Retina (tissue), 1 donor: Measurements from ENCODE around the gene QRFP.
"Not testable (repeated sequence)": the region's sequence is repeated elsewhere in the genome, so short reads cannot be mapped to it uniquely, and the experiment has no call there.

Experiments used
- DNase-seq: peaks from one replicate; pipeline ENCODE4 v3.0.0-alpha.2; 2016

Gene QRFP

DNA sequence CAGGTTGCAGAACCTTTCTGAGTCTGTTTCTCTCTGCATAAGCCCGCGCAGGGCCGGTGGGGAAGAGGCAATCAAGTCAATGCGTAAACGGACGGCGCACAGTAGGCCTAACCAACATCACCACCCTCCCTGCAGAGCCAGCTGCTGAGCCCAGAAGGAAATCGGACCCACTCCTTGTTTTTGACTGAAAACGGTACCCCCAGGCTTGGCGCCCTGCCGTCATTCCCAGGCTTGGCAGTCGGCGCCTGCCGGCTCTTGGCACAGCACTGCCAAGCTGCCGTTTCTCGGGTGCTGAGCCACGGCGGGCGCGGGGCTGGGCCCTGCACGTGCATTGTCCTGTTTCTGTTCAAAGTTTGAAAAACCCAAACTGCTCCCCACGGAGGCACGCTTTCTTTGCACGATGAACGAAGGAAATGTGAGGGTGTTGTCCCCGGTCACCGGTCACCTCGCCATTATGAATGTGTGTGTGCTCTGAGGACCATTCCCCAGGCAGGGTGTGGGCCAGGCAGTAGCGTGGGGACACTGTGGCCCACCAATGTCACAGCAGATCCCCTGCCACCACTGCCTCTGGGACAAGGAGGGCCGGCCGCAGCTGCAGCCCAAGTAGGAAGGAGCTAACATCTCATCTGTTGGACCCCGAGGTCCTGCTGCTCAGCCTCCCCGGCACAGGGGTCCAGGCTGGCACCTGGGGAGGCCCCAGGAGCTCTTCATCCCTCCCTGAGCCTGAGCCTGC lies 22.4 kb upstream of the QRFP start:
- no peak for DNase-seq

DNA sequence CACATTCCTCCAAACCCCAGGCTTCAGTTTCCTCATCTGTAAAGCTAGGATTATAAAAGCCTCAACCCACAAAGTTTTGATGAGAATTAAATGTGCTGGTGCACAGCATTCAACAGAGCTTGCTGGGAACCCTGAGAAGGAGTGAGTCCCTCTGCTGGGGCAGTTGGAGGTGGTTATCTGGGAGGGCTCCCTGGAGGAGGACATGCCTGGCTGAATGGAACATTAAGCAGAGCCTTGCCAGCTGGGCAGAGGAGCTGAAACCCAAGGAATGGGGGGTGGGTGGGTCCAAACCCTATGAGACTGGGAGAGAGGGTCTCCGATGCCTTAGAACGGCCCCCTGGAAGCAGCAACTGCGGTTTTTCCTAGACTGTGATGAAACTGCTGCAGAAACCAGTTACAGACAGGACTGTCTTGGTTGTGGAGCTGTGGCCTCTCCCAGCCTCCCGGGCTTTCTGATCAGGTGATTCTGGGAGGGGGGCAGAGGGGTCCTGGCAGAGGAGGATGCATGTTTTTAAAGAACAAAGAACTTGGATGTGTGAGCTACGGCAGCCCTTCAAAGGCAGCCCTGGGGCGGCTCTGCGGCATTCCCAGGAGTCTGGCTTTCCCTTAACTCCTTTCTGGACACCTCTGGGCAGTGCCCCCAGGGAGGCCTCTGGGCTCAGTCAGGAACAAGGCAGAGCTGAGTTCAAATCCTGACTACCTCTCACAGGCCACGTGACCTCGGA lies 21.7 kb upstream of the QRFP start:
- no peak for DNase-seq

DNA sequence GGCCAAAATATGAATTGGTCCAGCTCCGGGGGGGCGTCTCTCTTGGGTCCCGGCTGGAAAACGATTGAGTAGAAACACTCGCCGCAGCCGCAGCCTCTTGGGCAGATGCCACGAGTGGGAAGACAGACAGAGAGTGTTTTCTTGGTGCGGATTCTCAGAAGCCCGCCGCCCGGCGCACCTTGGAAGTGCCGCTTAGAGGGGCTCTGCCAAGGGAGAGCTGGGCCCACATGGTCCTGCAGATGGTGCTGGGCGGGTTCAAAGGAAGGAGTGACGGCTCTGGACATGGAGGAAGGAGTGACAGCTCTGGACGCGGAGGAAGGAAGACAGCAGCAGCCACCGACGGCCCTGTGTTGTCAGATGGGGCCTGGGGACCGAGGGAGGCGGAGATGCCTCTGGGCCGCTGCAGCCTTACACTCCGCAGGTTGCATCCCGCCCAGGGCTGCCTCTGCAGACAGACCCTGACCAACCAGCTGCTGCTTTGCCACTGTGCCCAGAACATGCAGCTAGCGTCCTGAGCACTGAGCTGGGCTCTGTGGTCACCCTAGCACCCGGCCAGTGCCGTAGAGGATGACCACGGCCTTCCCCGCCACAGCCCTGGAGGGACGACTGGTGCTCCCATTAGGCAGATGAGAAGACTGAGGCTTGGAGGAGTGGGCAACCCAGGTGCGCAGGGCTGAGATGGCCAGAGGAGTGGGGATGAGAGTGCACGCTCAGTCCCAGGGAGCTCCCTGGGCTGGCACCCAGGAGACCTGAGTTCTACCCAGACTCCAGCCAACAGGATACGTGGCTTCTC lies 20.8 kb upstream of the QRFP start:
- no peak for DNase-seq

DNA sequence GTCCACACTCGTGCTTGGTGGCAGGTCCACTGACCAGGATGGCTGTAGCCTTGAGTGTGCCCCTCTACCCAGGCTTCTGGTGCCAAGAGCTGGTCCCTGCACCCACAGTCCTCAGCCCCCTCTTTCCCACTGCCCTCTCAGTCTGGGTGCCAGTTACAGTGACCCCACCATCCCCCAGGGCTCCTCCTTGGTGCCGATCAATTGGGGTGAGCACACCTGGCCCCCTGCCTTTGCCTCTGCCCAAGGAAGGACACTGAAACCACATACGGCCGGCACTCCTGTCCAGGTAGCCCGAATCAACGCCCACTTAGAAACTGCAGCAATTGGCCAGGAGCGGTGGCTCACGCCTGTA lies 18.5 kb upstream of the QRFP start:
- no peak for DNase-seq

DNA sequence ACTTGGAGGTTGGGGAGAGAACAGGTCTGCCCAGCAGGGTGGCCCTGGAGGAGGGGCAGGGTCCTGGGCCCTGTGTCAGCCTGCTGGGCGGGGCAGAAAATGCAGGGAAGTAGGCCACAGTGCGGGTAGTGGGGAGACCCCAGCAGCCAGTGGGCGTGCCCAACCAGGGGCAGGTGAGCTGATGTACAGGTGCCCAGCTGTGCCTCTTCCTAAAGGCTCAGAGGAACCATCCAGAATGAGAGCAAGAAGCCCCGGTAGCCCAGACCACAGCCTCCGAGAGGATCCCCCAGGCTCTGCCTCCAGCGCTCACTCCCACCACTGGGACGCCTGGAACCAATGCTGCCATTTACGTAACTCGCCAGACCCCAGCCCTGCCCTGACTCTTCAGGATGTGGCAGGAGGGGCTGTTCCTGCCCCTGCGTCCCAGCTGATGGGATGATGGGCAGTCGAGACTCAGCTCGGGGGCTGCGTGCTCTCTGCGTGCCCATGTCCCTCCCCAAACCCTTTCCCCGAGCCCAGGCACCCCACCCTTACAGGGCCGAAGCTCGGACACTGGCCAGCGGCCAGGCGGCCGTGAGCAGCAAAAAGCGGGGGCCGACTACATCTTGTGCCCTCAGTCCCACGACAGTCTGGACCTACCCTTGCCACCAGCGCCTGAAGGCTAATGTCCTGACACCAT lies 17.9 kb upstream of the QRFP start:
- no peak for DNase-seq

DNA sequence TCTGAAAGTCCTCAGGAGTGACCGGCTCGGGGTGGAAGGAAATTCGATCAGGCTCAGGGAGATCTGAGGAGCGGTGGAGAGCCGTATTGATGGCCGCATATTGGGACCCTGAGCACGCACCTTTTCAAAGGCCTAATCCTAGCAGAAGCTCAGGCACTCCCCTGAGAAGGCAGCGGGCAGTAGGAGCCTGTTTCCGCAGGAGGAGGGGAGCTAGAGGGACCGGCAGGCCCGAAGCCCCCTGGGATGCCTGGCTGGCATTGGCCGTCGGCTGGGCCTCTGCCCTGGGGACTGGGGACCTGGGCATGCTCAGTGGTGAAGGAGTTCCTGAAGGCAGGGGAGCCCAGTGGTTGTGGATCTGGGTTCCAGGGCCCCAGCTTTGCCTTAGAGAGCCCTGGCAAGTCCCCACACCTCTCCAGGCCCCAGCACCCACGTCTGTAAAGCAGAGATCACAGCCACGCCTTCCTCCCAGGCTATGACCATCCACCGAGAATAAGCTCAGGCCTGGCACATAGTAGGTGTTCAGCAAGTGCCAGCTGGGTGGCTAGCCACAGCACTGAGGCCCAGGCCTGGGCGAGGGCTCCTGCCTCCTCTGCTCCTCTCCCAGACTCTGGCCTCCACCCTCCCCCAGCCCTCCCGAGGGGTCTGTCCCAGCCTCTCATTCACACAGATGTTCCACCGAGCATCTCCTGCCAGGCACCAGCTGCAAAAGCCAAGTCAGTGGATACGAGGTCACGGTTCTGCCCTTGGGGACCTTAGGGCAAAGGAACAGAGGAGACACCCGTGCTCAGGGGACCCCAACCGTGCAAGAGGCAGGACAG lies 17.2 kb upstream of the QRFP start:
- DNase-seq, result peak; percentile 62

DNA sequence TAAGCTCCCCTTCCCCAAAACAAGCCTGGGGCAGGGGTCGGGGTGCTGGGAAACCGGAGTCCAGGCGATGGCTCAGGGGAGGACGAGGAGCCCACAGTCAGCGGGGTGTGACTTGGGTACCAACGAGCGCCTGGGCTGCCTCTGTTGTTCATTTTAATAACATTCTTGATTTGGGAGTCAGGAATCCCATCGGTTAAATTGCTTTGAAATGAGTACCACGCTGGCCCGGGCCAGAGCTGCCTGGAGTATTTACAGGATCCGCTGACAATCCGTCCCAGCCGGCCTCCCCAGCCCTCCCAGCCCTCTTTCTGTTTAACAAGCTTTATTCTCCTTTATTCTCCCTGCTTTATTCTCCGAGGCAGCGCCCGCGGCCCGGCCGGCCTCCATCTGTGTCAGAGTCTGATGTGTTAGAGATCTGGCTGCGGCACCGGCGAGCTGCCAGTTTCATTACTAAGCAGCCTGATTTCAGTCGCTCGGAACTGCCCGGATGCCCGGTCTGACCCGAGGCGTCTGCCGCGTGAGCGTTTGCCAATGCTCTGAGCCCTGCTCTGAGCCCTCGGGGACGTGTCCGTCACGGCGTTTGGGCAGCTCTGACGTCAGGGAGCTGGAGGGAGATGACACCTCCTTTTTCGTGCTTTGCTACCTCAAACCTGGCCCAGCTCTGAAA lies 16.5 kb upstream of the QRFP start:
- DNase-seq, result peak; percentile 79

DNA sequence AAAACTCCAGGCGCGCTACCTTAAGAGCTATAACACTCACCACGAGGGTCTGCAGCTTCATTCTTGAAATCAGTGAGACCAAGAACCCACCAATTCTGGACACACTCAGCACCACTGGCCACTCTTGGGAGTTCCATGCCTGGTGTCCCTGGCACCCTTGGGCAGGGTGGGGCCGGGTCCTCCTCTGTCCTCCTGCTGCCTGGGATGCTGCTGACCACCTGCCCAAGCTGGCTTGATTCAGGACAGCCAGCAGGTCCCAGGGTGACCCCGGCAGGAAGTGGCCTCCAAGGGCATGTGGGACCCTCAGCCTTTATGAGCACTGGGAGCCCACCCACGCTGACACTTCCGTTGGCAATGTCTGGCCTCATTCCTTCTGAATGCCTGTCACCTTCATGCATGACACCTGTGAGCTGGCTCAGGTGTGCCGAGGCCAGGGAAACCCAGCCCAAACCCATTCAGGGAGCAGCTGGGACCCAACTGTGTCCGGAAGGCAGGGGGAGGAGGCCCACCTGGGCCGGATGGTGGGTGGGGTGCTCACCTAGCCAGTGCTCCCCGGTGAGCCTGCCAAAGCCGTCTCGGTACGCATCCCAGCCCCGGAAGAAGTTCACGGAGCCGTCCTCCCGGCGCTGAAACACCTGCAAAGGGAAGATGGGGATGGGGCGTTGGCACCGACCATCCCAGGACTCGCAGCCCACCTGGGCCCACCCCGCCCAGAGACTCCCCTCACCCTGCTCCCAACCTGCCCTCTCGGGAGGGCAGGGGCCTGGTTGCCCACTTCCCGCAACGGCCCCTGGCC lies 14.8 kb upstream of the QRFP start:
- DNase-seq, result no peak

DNA sequence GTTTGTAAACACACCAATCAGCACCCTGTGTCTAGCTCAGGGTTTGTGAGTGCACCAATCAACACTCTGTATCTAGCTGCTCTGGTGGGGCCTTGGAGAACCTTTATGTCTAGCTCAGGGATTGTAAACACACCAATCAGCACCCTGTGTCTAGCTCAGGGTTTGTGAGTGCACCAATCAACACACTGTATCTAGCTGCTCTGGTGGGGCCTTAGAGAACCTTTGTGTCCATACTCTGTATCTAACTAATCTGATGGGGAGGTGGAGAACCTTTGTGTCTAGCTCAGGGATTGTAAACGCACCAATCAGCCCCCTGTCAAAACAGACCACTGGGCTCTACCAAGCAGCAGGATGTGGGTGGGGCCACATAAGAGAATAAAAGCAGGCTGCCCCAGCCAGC lies 14.1 kb upstream of the QRFP start:
- not testable (repeated sequence) for DNase-seq

DNA sequence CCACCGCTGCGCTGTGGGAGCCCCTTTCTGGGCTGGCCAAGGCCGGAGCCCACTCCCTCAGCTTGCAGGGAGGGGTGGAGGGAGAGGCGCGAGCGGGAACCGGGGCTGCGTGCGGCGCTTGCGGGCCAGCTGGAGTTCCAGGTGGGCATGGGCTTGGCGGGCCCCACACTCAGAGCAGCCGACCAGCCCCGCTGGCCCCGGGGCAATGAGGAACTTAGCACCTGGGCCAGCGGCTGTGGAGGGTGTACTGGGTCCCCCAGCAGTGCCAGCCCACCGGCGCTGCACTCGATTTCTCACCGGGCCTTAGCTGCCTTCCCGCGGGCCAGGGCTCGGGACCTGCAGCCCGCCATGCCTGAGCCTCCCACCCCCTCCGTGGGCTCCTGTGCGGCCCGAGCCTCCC lies 13.4 kb upstream of the QRFP start:
- not testable (repeated sequence) for DNase-seq

DNA sequence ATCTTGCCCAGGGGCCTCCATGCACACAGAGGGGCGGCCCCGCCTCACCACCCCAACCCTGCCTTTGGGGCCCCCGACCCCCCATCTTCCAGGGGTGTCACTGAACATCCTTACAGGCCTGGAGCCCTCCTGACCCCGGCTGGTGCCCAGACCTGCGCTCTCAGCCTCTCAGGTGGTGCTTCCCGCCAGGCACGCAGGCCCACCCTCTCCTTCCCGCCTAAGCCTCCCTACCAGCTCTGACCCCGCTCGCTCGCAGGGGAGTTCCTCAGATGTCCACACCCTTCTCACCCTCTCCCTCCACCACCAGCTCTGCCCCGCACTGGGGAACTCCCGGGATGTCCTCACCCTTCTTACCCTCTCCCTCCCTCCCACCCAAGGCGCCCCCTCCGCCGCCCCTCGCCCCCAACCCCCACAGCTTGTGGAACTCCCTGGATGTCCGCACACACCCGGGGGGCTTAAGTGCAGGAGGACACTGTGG lies 12.3 kb upstream of the QRFP start:
- DNase-seq, result no peak

DNA sequence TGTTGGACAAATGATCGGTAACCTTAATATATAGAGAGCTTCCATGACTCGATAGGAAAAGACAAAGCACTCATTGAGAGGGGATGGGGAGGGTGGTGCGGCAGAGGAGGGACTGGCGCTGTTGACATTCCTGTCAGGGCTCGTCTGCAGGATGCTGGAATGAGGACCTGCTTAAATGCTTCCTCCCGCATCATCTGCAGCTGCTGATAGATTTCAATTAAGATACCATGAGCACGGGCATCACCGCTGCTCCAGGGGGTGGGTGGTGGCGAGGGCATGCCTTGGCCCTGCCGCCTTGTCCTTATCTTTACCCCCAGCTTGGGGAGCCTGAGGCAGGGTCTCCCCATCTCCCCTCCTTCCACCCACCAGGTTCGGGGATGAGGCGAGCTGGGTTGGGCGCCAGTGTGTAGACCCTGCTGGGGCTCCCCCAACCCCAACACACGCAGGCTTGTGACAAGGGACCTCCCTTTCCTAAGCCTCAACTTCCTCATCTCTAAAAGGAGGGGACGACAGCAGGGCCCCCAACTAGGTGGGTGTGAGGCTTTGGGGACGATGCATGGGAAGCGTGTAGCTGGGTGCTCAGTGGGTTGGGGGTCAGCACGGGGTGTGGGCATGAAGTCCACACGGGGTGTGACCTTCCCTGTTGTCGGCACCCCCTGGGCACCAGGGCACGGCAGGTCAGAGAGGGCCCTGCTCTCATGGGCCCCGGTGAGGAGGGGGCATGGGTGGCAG lies 11.7 kb upstream of the QRFP start:
- no peak for DNase-seq

DNA sequence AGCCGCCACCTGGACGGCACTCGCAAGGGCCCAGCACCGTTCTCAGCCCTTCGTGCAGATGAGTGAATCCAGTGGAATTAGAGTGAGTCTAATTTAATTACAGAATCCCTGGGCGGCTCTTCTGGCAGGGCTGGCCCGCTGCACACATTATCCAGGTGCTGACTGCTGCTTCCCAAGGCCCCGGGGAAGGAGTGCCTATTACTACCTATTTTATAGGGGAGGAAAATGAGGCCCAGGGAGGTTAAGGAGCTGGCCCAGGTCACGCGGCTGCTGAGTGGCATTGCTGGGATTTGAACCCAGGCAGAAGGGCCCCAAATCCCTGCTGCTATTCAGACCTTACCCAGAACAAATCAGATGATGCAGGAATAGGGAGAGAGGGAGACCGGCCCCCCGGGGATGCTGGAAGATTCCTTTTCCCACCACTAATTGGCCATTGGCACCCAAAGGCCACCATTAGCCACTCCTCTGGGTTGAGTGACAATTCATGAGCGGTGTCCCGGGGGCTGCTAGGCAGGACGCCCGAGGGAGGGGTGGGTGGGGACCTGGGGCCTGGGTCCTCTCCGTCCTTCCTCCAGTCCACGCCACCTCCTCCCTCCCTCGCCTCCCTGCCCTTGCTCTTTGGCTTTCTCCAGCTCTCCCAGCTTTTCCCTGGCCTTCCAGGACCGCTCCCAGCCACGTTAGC lies 10.3 kb upstream of the QRFP start:
- no peak for DNase-seq

DNA sequence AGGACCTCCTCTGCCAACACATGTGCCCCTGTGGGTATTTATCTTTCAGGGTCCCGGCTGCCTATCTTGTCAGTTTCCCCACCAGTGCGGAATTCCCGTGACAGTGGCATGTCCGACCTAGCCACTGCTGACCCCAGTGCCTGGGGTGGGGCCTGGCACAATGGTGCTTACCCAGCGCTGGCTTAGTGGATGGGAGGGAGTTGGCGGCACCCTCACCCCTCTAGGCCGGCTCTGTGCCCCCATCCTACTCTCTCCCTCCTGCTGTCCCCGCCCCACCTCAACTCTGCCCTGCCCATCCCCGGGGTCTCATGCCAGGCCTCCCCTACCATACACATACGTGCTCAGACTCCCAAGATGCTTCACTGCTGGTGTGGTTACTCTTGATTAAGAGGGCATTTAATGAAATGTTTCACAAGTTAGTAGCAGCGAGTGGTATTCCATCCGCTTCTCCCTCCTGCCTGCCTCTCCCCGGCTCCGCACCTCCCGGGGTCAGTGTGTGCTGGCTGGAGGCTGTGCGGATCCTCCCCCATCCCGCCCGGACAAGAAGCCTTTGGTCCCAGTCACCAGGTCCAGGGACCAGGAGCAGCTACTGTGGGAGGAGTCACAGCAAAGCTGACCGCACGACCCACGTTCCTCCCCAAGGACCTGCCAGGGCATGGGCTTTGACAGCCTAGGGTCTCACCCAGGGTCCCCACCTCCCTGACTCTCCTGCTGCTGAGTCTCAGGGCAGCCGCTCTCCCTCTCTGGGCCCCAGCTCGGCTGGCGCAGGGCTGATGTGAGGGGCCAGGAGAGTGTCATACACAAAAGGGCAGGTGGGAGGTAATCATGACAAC lies 9.5 kb upstream of the QRFP start:
- no peak for DNase-seq

DNA sequence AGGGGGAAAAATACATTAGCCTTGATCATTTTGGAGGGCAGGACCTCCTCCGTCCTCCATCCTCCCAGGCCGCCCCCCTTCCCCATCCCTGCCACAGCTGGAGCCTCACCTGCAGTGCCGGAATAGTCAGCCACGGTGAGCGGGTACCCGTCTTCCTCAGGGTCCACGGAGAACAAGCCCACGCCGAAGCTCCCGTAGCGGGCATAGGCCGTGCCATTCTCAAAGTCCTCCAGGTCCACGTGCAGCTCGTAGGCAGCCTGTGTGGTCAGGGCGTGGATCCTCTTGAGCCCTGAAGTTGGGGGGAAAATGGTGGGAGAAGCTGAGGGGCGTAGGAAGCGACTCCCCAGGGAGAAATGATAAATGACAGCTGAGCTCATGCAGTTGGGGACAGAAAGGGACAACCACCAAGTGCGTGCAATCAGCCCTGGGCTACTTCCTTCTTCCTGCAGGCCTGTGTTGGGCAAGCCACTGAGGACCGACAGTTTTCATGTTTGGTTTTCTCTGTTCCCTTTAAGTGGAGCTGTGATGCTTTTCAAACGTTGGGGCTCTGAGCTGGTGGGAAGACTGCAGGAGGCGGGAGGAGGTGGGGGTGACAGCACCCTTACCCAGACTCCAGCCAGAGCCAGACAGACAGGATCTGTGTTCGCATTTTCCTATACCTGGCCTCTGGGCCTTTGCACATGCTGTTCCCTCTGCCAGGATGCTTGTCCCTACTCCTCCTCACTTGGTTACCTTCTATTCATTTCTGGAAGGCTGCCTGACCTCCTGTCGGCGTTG lies 8.7 kb upstream of the QRFP start:
- DNase-seq, result no peak

DNA sequence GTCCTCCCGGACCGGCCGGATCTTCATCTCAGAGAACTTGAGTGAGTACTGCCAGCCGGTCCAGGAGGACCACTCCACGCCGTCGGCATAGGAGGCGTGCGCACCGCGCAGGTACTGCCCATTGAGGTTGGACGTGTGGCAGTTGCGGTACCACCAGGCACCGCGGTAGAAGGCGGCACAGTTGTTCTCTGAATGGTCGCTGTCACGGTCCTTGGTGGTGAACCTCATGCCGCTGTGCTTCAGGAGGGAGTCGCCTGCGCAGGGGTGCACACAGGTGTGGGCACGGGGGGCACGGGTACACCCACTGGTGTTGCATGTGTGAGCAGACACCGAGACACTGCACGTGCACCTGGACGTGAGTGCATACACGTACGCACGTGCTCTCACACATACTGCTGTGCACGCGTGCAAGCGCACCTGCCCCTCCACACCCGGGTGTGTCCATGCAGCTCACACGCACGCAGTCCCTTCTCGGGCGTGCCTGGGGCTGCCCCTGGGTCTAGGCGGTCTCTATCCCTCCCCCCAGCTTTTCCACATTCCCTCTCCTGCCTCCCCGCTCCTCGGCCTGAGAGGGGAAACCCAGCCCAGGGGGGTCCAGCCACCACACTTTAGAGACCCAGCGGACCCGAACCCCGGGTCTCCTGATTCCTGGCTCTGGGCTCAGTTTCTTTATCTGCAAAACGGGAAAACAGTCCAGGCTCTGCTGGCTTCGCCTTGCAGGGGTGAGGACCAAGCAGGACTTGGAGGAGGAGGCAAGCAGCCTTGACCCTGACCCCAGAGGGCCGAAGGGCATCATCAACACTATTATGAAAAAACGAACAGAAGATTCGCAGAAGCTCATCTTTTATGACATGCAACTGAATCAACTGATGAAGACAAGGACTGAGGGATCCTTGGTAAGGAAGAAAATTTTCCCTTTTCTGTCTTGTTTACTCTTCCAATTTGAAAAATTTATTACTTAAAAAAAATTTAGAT lies 7.7 kb upstream of the QRFP start:
- no peak for DNase-seq
